ENCODE measurements around the gene DHRS2. TPM values are rescaled to one million over a fixed set of nuclear protein-coding genes. Genes with fewer than 3 reads are reported as not detected.
A peak's percentile ranks its signal among the peaks of the same experiment; 100 is the strongest.

The DHRS2 gene
- total and polyA plus RNA-seq, 2 of the 13 experiments (the other 11 are each of a cell fraction or from before 2014, with no cell fraction given) = 1,621 to 3,021 TPM

- no peak for TF ChIP-seq KMT2A (CRISPR knock-in tag; IDR thresholded peaks at IDR 0.05)
- peak; percentile 24; the same call in 1 of the 2 replicates for TF ChIP-seq ZNF619 (CRISPR knock-in tag; IDR thresholded peaks at IDR 0.05)
- peak; percentile 65 for TF ChIP-seq ZNF883 (CRISPR knock-in tag; IDR thresholded peaks at IDR 0.05; ENCODE audit: not compliant biosample characterization)
- 0 out of 2 replicates have a peak, but pooled peaks have one; percentile 11 for TF ChIP-seq PBX3 (CRISPR knock-in tag; IDR thresholded peaks at IDR 0.05; ENCODE audit: borderline replicate concordance)
- TF ChIP-seq, protein P1, sequence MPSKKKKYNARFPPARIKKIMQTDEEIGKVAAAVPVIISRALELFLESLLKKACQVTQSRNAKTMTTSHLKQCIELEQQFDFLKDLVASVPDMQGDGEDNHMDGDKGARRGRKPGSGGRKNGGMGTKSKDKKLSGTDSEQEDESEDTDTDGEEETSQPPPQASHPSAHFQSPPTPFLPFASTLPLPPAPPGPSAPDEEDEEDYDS (CRISPR knock-in tag; IDR thresholded peaks at IDR 0.05) = peak; percentile 57; the same call in 1 of the 2 replicates
- TF ChIP-seq FOXK1 (CRISPR knock-in tag; IDR thresholded peaks at IDR 0.05; ENCODE audit: borderline replicate concordance, low read depth) = peak; percentile 79; the same call in 1 of the 2 replicates
- peak; percentile 22; the same call in 1 of the 2 replicates for TF ChIP-seq TCF7 (IDR thresholded peaks at IDR 0.05; ENCODE audit: low read depth)
- TF ChIP-seq, protein P2, sequence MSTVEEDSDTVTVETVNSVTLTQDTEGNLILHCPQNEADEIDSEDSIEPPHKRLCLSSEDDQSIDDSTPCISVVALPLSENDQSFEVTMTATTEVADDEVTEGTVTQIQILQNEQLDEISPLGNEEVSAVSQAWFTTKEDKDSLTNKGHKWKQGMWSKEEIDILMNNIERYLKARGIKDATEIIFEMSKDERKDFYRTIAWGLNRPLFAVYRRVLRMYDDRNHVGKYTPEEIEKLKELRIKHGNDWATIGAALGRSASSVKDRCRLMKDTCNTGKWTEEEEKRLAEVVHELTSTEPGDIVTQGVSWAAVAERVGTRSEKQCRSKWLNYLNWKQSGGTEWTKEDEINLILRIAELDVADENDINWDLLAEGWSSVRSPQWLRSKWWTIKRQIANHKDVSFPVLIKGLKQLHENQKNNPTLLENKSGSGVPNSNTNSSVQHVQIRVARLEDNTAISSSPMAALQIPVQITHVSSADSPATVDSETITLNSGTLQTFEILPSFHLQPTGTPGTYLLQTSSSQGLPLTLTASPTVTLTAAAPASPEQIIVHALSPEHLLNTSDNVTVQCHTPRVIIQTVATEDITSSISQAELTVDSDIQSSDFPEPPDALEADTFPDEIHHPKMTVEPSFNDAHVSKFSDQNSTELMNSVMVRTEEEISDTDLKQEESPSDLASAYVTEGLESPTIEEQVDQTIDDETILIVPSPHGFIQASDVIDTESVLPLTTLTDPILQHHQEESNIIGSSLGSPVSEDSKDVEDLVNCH (CRISPR knock-in tag; IDR thresholded peaks at IDR 0.05) = no peak
- no peak for TF ChIP-seq FOXA1 (IDR thresholded peaks at IDR 0.05)
- peak; percentile 81 for TF ChIP-seq FOXA1 (CRISPR knock-in tag; IDR thresholded peaks at IDR 0.05)
- peak; percentile 58 for TF ChIP-seq POGZ (CRISPR knock-in tag; IDR thresholded peaks at IDR 0.05)
- peak; percentile 76 for TF ChIP-seq MIXL1 (CRISPR knock-in tag; IDR thresholded peaks at IDR 0.05)
- TF ChIP-seq RXRB (CRISPR knock-in tag; IDR thresholded peaks at IDR 0.05; ENCODE audit: borderline replicate concordance) = peak; percentile 79
- peak; percentile 15; the same call in 1 of the 2 replicates for TF ChIP-seq RFX3 (CRISPR knock-in tag; IDR thresholded peaks at IDR 0.05)
- peak; percentile 86 for TF ChIP-seq TARDBP (CRISPR knock-in tag; IDR thresholded peaks at IDR 0.05)
- peak; percentile 81 for TF ChIP-seq ZSCAN29 (CRISPR knock-in tag; conservative IDR thresholded peaks at IDR 0.05)
- TF ChIP-seq, protein P3, sequence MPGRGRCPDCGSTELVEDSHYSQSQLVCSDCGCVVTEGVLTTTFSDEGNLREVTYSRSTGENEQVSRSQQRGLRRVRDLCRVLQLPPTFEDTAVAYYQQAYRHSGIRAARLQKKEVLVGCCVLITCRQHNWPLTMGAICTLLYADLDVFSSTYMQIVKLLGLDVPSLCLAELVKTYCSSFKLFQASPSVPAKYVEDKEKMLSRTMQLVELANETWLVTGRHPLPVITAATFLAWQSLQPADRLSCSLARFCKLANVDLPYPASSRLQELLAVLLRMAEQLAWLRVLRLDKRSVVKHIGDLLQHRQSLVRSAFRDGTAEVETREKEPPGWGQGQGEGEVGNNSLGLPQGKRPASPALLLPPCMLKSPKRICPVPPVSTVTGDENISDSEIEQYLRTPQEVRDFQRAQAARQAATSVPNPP (CRISPR knock-in tag; IDR thresholded peaks at IDR 0.05) = no peak
- TF ChIP-seq, protein P4, sequence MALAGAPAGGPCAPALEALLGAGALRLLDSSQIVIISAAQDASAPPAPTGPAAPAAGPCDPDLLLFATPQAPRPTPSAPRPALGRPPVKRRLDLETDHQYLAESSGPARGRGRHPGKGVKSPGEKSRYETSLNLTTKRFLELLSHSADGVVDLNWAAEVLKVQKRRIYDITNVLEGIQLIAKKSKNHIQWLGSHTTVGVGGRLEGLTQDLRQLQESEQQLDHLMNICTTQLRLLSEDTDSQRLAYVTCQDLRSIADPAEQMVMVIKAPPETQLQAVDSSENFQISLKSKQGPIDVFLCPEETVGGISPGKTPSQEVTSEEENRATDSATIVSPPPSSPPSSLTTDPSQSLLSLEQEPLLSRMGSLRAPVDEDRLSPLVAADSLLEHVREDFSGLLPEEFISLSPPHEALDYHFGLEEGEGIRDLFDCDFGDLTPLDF (CRISPR knock-in tag; IDR thresholded peaks at IDR 0.05) = 0 out of 2 replicates have a peak, but pooled peaks have one; percentile 60
- TF ChIP-seq TEAD3 (CRISPR knock-in tag; optimal IDR thresholded peaks at IDR 0.05; ENCODE audit: borderline replicate concordance) = no peak
- TF ChIP-seq ZSCAN22 (CRISPR knock-in tag; IDR thresholded peaks at IDR 0.05) = 0 out of 2 replicates have a peak, but pooled peaks have one; percentile 19
- TF ChIP-seq KLF15 (CRISPR knock-in tag; IDR thresholded peaks at IDR 0.05; ENCODE audit: borderline replicate concordance) = no peak; the same call in 1 of the 2 replicates
- TF ChIP-seq NFE2 (CRISPR knock-in tag; IDR thresholded peaks at IDR 0.05) = no peak
- 0 out of 2 replicates have a peak, but pooled peaks have one; percentile 4 for TF ChIP-seq TFDP2 (CRISPR knock-in tag; IDR thresholded peaks at IDR 0.05)
Measured at GRCh38 chr14:23610090-23610814, 25.9 kb upstream of the DHRS2 start (continued).

All from HepG2 (cell line).